Keratinocyte (primary cell): ENCODE results near the gene SMOC1. TPM values are rescaled to one million over a fixed set of nuclear protein-coding genes. Genes with fewer than 3 reads are reported as not detected.
A peak's percentile ranks its signal among the peaks of the same experiment; 100 is the strongest.

ENCODE experiments used
- DNase-seq: peaks from one replicate; pipeline ENCODE4 v3.0.0-alpha.2; 2011; ENCODE audit warnings: low read depth, missing footprints, low spot score
- FAIRE-seq: peaks from 2 replicates; lab custom pipeline; 2011; peaks lifted over from hg19 to GRCh38; lab: Jason Lieb, UNC
- H2AFZ ChIP-seq: 2 replicates; pipeline ENCODE4 v1.6.0; 2012; ENCODE audit warnings: low read length, control low read depth, inconsistent platforms; ENCODE audit not compliant: control insufficient read depth
- H3K27ac ChIP-seq: 2 replicates; pipeline ENCODE4 v1.5.1; 2011; ENCODE audit warnings: low read length; ENCODE audit not compliant: control insufficient read depth, insufficient read depth
- H3K27me3 ChIP-seq: 3 replicates; pipeline ENCODE4 v1.6.0; 2011; ENCODE audit warnings: low read length; ENCODE audit not compliant: control insufficient read depth, insufficient read depth; ENCODE audit errors: extremely low read depth
- H3K36me3 ChIP-seq, 2 experiments: 2 replicates in 1 of 2; 3 replicates in 1 of 2; pipeline ENCODE4 v1.5.1; 2011; ENCODE audit warnings: low read length in 2 of 2, mild to moderate bottlenecking in 1 of 2; ENCODE audit not compliant: control insufficient read depth in 2 of 2, insufficient read depth in 2 of 2; ENCODE audit errors: extremely low read depth in 1 of 2
- H3K4me1 ChIP-seq: 3 replicates; pipeline ENCODE4 v1.5.1; 2011; ENCODE audit warnings: low read length; ENCODE audit not compliant: control insufficient read depth, insufficient read depth; ENCODE audit errors: extremely low read depth
- H3K4me2 ChIP-seq: 3 replicates; pipeline ENCODE4 v1.6.0; 2011; ENCODE audit warnings: low read depth, low read length; ENCODE audit not compliant: control insufficient read depth, insufficient read depth; ENCODE audit errors: extremely low read depth
- H3K4me3 ChIP-seq, 3 experiments: fragments of 200-600 bp in 1 of 3; sonication (generic) in 1 of 3; 2 replicates in 2 of 3; 3 replicates in 1 of 3; pipeline ENCODE4 v1.5.1; 2011 to 2016; ENCODE audit warnings: low read length in 3 of 3, mild to moderate bottlenecking in 3 of 3, control low read depth in 2 of 3, inconsistent platforms in 1 of 3, low read depth in 1 of 3, mixed read lengths in 1 of 3, mixed run types in 1 of 3, moderate library complexity in 1 of 3; ENCODE audit not compliant: control insufficient read depth in 2 of 3, insufficient read depth in 2 of 3; ENCODE audit errors: extremely low read depth in 1 of 3
- H3K79me2 ChIP-seq: 2 replicates; pipeline ENCODE4 v1.6.0; 2012; ENCODE audit warnings: low read length; ENCODE audit not compliant: control insufficient read depth, insufficient read depth
- H3K9ac ChIP-seq: 3 replicates; pipeline ENCODE4 v1.6.0; 2011; ENCODE audit warnings: low read length; ENCODE audit not compliant: control insufficient read depth, insufficient read depth; ENCODE audit errors: extremely low read depth
- H3K9me1 ChIP-seq: 3 replicates; pipeline ENCODE4 v1.6.0; 2011; ENCODE audit warnings: low read length; ENCODE audit not compliant: control insufficient read depth, insufficient read depth; ENCODE audit errors: extremely low read depth
- H3K9me3 ChIP-seq: 2 replicates; pipeline ENCODE4 v1.5.1; 2012; ENCODE audit warnings: low read depth, low read length; ENCODE audit not compliant: control insufficient read depth
- H4K20me1 ChIP-seq: 3 replicates; pipeline ENCODE4 v1.6.0; 2011; ENCODE audit warnings: low read length; ENCODE audit not compliant: control insufficient read depth, insufficient read depth; ENCODE audit errors: extremely low read depth
- CTCF ChIP-seq, 3 experiments: IDR thresholded peaks in 1 of 3; conservative IDR thresholded peaks in 1 of 3; optimal IDR thresholded peaks in 1 of 3; 2 replicates in 2 of 3; 3 replicates in 1 of 3; pipeline versions ENCODE3 to v1.5.1; 2011; ENCODE audit warnings: low read length in 3 of 3, mild to moderate bottlenecking in 3 of 3, moderate library complexity in 2 of 3, control low read depth in 1 of 3, inconsistent platforms in 1 of 3; ENCODE audit not compliant: insufficient read depth in 2 of 3; ENCODE audit errors: extremely low read depth in 1 of 3
- EZH2 ChIP-seq: IDR thresholded peaks from one replicate; pipeline ENCODE4 v1.6.1; 2012; ENCODE audit warnings: inconsistent platforms, mild to moderate bottlenecking, low read length, moderate library complexity
- dilution Hi-C: fragments of 300-500 bp; cut with MboI; formaldehyde crosslinking; loops from one replicate; pipeline ENCODE4 v1.7.0; 2020; ENCODE audit warnings: low sequenced_read_pairs; ENCODE audit not compliant: extremely low pct_ligation_motif_present
- polyA plus RNA-seq, 5 experiments: library from polyadenylated mRNA; depleted of rRNA in 3 of 5; stranded (reverse) in 3 of 5; stranded (forward) in 1 of 5; unstranded in 1 of 5; fragments of >200 nt; gene quantifications; 1 replicate in 1 of 5; 2 replicates in 3 of 5; 3 replicates in 1 of 5; pipeline versions ENCODE4 v1.2.1 to v1.2.3, GENCODE V29; 2011 to 2012; ENCODE audit warnings: missing spikeins in 2 of 5, low read depth in 1 of 5, low replicate concordance in 1 of 5

SMOC1 gene
- polyA plus RNA-seq, 1 donor (not counting 4 experiments of a cell fraction or from before 2014, with no cell fraction given), result 6.0 TPM

GRCh38 chr14:69861025-69861569, 18.1 kb upstream of the SMOC1 start:
- Histone ChIP-seq H3K4me3 (no peak overlapping the region), H3K36me3 (no peaks in the 10 kb centered on the region), H4K20me1 (no peaks in the 10 kb centered on the region), H3K79me2 (no peaks in the 10 kb centered on the region), H3K27ac (no peak overlapping the region), H2AFZ (no peak overlapping the region), H3K9me1 (no peaks in the 10 kb centered on the region), H3K4me1 (no peaks in the 10 kb centered on the region), H3K27me3 (peaks cover 5% of the 10 kb centered on the region), H3K9me3 (peaks cover 4% of the 10 kb centered on the region), H3K9ac (no peak overlapping the region), H3K4me2 (no peak overlapping the region)
- no peak for FAIRE-seq
- dilution Hi-C loops, result no loop called here
- TF ChIP-seq CTCF (optimal IDR thresholded peaks at IDR 0.05 in 1 of 3, IDR thresholded peaks at IDR 0.05 in 1 of 3, conservative IDR thresholded peaks at IDR 0.05 in 1 of 3; ENCODE audit: extremely low read depth in 1 of 3, insufficient read depth in 2 of 3, low read length in 3 of 3), result no peak
- no peak for TF ChIP-seq EZH2
- no peak for DNase-seq

- peak in 1 of 3 experiments; percentile 16 for TF ChIP-seq CTCF (optimal IDR thresholded peaks at IDR 0.05 in 1 of 3, IDR thresholded peaks at IDR 0.05 in 1 of 3, conservative IDR thresholded peaks at IDR 0.05 in 1 of 3; ENCODE audit: extremely low read depth in 1 of 3, insufficient read depth in 2 of 3, low read length in 3 of 3)
- TF ChIP-seq EZH2, result no peak
- Histone ChIP-seq H3K9me3 (peaks cover 4% of the 10 kb centered on the region), H3K9me1 (no peaks in the 10 kb centered on the region), H3K4me1 (no peaks in the 10 kb centered on the region), H3K4me3 (no peak overlapping the region), H3K27me3 (no peaks in the 10 kb centered on the region), H3K79me2 (no peaks in the 10 kb centered on the region), H3K4me2 (no peak overlapping the region), H3K36me3 (no peaks in the 10 kb centered on the region), H4K20me1 (no peaks in the 10 kb centered on the region), H3K27ac (no peak overlapping the region), H3K9ac (no peak overlapping the region), H2AFZ (no peak overlapping the region)
- dilution Hi-C loops, result no loop called here
- FAIRE-seq (no peak), DNase-seq (no peak)
Observed at GRCh38 chr14:69863083-69863482, 16.1 kb upstream of the SMOC1 start.
